Adrenal gland (tissue), 12 donors: ENCODE results near the gene BRMS1. TPM values are rescaled to one million over a fixed set of nuclear protein-coding genes. Genes with fewer than 3 reads are reported as not detected.

Experiments
- DNase-seq, 7 donors: peaks; one replicate each; pipeline ENCODE4 v3.0.0-alpha.2; 2019 to 2020
- H3K27ac ChIP-seq, 5 donors: fragments of 200-600 bp; sonication (generic) in 4 of 5; 1 replicate in 3 of 5; 2 replicates in 2 of 5; pipeline versions ENCODE4 v1.5.1 to v1.8.0; 2016 to 2020; ENCODE audit warnings: mild to moderate bottlenecking in 1 of 5
- H3K27me3 ChIP-seq: fragments of 200-600 bp; 2 replicates; pipeline ENCODE4 v1.8.0; 2021
- H3K36me3 ChIP-seq, 2 donors: fragments of 200-600 bp; replicated peaks in 1 of 2; 1 replicate in 1 of 2; 2 replicates in 1 of 2; pipeline versions ENCODE4 v1.5.1 to v1.8.0; 2018 to 2022
- H3K4me1 ChIP-seq, 2 donors: fragments of 200-600 bp; replicated peaks in 1 of 2; 1 replicate in 1 of 2; 2 replicates in 1 of 2; pipeline versions ENCODE4 v1.5.1 to v1.8.0; 2018 to 2021
- H3K4me3 ChIP-seq, 4 donors: fragments of 200-600 bp; sonication (generic) in 3 of 4; one replicate each; pipeline ENCODE4 v1.5.1; 2016 to 2018
- H3K9me3 ChIP-seq, 3 donors: fragments of 200-600 bp; sonication (generic) in 1 of 3; replicated peaks in 1 of 3; 1 replicate in 2 of 3; 2 replicates in 1 of 3; pipeline versions ENCODE4 v1.5.1 to v1.8.0; 2016 to 2021
- CTCF ChIP-seq, 6 experiments: fragments of 450-650 bp in 4 of 6; fragments of 200-600 bp in 2 of 6; sonication (generic) in 1 of 6; IDR thresholded peaks; 1 replicate in 5 of 6; 2 replicates in 1 of 6; pipeline versions ENCODE4 v1.5.1 to v1.8.0; 2016 to 2021; ENCODE audit warnings: antibody characterized with exemption in 6 of 6, mild to moderate bottlenecking in 2 of 6, moderate library complexity in 1 of 6
- POLR2A ChIP-seq, 2 donors: fragments of 450-650 bp; IDR thresholded peaks; one replicate each; pipeline ENCODE4 v1.6.1; 2017; ENCODE audit warnings: antibody characterized with exemption in 2 of 2, mild to moderate bottlenecking in 2 of 2, moderate library complexity in 1 of 2
- WGBS, 4 donors: extraction: QIAGEN DNeasy Blood & Tissue Kit in 2 of 4; methylation state at CpG; one replicate each; pipeline versions ENCODE4 v1.1.5 to v1.1.7; 2013 to 2017; 5-methylcytosine and 5-hydroxymethylcytosine counted together
- intact Hi-C, 2 donors: fragments of 100-400 bp; cut with DNase I; formaldehyde crosslinking; loops; one replicate each; pipeline versions ENCODE4 v1.14.1 to v1.15.0; 2022 to 2023
- polyA plus RNA-seq, 3 donors: library from polyadenylated mRNA; stranded (reverse); fragments of 200-250 nt in 2 of 3; fragments of 350-450 nt in 1 of 3; fragmentation: Illumina TruSeq in 1 of 3; extraction: RNeasy Lipid Tissue Mini Kit (QIAGEN cat#74804) in 1 of 3; gene quantifications; one replicate each; pipeline ENCODE4 v1.2.3, GENCODE V29; 2013 to 2014
- total RNA-seq, 9 donors: library from RNA; depleted of rRNA in 4 of 9; stranded (reverse); fragments of >200 nt in 4 of 9; fragments of 120-200 nt in 1 of 9; fragmentation: NEBNext Ultra II Directional in 1 of 9; extraction: Animal tissue kit (Norgen Biotek cat#: 25700) in 1 of 9; gene quantifications; one replicate each; pipeline versions ENCODE4 v1.1.0 to v1.2.4, GENCODE V29; 2013 to 2023
- donor health status: healthy with polysubstance abuse.
- donor health status: Bipolar disorder and iron deficiency.
- donor health status: DM: yes; HTN: yes; CAD: no.
- donor health status: DM: no; HTN: no; CAD: no.
- donor health status: DM: no; HTN: no; CAD: no.
- donor health status: DM: yes; HTN: yes; CAD: no.

Gene BRMS1
- total and polyA plus RNA-seq, 12 donors, result 22.4 to 55.3 (median 41.7) TPM

DNA sequence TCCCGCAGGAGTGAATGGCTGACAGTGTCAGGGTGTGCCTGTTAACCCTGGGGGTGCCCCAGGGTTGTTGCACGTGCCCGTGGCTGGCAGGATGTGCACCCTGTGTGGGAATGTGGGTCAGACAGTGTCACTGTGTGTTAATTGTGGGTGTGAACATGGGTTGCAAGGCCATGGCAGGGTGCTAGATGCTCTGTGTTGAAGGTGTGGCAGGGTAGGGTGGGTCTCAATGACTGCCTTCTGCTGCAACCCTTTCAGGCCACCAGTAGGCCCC is 16.9 kb downstream of the BRMS1 start:
- no peaks in the 10 kb centered on the region for H3K27me3 ChIP-seq
- intact Hi-C loops, result no loop called here
- no peaks in the 10 kb centered on the region for H3K9me3 ChIP-seq
- no peak overlapping the region for H3K4me3 ChIP-seq
- H3K36me3 ChIP-seq, result peaks cover 0 to 7% of the 10 kb centered on the region in 2 donors
- peaks cover 0 to 17% of the 10 kb centered on the region in 2 donors for H3K4me1 ChIP-seq
- 40 to 67% (median 56%) methylated on average over 1 to 3 of the region's 3 CpGs for WGBS, 4 donors
- TF ChIP-seq CTCF (IDR thresholded peaks at IDR 0.05) (no peak), POLR2A (IDR thresholded peaks at IDR 0.05) (no peak)
- no peak for DNase-seq
- peak overlapping the region in 2 of 5 donors; percentile 45 to 73 for H3K27ac ChIP-seq

DNA sequence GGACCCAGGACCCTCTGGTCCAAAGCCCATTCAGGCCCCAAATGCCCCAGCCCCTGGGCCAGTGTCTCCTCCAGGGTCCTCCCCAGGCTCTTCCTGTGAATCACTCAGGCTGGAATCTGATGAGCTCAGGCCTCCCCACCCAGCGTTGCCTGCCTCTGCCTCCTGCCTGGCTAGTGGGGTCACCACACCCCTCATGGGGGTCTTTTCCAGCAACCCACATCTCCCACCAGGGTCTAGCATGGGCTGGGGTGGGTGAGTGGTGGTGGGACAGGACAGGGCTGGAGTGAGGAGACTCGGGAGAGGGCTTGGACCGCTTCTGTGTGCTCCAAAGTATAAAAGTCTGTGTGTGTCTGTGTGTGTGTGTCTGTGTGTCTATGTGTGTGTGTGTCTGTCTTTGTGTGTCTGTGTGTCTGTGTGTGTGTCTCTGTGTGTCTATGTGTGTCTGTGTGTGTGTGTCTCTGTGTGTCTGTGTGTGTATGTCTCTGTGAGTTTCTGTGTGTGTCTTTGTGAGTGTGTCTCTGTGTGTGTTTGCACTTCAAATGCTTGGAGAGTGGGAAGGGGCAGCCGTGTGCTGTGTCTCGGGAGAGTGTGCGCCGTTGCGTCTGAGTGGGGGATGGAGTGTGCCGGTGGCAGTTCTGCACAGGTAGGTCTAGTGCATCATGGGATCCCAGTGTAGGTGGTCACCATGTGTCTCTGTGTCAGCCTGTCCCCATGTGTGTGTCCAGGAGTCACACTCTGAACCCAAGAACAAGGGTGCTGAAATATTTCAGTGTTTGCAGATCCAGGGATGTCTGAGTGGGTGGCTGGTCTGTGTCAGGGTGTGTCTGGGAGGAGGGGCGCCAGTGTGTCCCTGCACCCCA is 17.5 kb downstream of the BRMS1 start:
- no peak for TF ChIP-seq CTCF (IDR thresholded peaks at IDR 0.05)
- no peak for TF ChIP-seq POLR2A (IDR thresholded peaks at IDR 0.05)
- H3K9me3 ChIP-seq, result no peaks in the 10 kb centered on the region
- WGBS, 4 donors, result 68 to 84% (median 75%) methylated on average over 9 to 10 of the region's 10 CpGs

DNA sequence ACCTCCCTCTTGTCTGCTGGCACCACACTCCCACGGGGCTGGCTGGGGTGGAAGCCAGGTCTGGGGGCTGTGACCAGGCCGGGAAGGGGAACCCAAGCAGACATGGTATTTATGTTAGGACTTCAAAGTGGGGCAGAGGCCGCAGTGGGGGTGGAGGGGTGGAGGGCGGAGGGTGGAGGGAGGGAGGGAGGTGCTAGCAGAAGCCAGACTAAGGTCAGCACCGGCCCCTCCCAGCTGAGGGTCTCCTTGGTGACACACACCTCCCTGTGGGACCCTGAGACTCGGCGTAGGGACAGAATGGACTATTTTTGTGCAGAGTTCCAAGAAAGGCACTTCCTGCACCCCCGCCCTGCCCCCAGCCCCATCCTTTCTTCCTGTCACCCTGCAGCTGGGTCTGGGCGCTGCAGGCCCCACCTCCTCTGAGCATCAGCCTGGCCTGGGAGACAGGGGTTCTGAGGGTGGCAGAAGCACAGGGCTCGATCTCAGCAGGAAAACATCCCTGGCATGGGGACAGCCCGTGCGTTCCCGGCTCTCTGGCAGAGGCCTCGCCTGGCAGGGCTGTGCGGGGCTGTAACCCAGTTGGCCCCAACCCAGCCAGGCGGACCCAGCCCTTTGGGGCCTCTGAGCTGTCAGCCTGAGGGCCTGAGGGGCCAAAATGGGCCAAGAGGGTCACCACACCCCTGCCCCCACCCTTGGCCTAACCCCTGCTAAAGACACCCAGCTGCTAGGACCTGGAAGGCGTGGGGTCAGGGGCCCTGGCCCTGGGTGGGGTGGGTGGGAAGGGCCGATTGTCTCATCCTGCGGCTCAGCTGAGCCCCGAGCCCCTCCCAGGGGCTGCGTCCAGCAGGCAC is 18.4 kb downstream of the BRMS1 start:
- DNase-seq, result peak in 1 of 7 donors; percentile 43
- no peaks in the 10 kb centered on the region for H3K9me3 ChIP-seq
- H3K4me1 ChIP-seq, result peaks cover 0 to 17% of the 10 kb centered on the region in 2 donors
- no peak for TF ChIP-seq CTCF (IDR thresholded peaks at IDR 0.05)
- no peak for TF ChIP-seq POLR2A (IDR thresholded peaks at IDR 0.05)
- H3K27me3 ChIP-seq, result no peaks in the 10 kb centered on the region
- intact Hi-C loops, result no loop called here
- peak overlapping the region in 2 of 5 donors; percentile 57 to 73 for H3K27ac ChIP-seq
- H3K4me3 ChIP-seq, result no peak overlapping the region
- 49 to 63% (median 56%) methylated on average over 1 to 21 of the region's 21 CpGs for WGBS, 4 donors
- no peaks in the 10 kb centered on the region for H3K36me3 ChIP-seq

More for the DNA sequence above, 17.5 kb downstream of the BRMS1 start:
- Histone ChIP-seq H3K4me1 (peaks cover 0 to 17% of the 10 kb centered on the region in 2 donors), H3K27me3 (no peaks in the 10 kb centered on the region), H3K36me3 (peaks cover 0 to 3% of the 10 kb centered on the region in 2 donors), H3K4me3 (no peak overlapping the region), H3K27ac (peak overlapping the region in 2 of 5 donors; percentile 57 to 73)
- no peak for DNase-seq
- intact Hi-C loops, result no loop called here

DNA sequence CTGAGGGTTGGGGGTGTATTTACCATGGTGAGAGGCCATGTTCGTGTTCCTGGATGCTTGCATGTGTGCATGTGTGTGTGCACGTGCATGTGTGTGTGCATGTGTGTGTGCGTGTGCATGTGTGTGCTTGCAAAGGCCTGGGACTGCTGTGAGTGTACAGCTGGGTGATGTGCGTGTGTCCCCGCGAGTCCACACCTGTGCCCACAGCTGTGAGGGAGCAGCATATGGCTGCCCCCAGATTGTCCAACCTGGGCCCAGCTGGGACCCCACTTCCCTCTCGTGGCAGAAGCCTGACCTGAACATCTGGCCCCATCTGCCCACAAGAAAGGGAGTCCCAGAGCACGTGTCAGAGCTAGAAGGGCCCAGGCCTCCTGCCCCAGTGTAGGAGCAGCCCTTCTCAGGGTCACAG is 19.6 kb downstream of the BRMS1 start:
- TF ChIP-seq CTCF (IDR thresholded peaks at IDR 0.05), result no peak
- TF ChIP-seq POLR2A (IDR thresholded peaks at IDR 0.05), result no peak
- peak overlapping the region in 1 of 5 donors; percentile 31 for H3K27ac ChIP-seq
- peaks cover 0 to 17% of the 10 kb centered on the region in 2 donors for H3K4me1 ChIP-seq
- no peaks in the 10 kb centered on the region for H3K27me3 ChIP-seq
- no peak for DNase-seq
- no peak overlapping the region for H3K4me3 ChIP-seq
- intact Hi-C loops, result no loop called here
- no peaks in the 10 kb centered on the region for H3K36me3 ChIP-seq
- H3K9me3 ChIP-seq, result no peaks in the 10 kb centered on the region
- WGBS, 4 donors, result 77 to 83% (median 81%) methylated on average over 6 to 8 of the region's 8 CpGs
